ENCODE measurements around the gene PPP2R2C.

DNA sequence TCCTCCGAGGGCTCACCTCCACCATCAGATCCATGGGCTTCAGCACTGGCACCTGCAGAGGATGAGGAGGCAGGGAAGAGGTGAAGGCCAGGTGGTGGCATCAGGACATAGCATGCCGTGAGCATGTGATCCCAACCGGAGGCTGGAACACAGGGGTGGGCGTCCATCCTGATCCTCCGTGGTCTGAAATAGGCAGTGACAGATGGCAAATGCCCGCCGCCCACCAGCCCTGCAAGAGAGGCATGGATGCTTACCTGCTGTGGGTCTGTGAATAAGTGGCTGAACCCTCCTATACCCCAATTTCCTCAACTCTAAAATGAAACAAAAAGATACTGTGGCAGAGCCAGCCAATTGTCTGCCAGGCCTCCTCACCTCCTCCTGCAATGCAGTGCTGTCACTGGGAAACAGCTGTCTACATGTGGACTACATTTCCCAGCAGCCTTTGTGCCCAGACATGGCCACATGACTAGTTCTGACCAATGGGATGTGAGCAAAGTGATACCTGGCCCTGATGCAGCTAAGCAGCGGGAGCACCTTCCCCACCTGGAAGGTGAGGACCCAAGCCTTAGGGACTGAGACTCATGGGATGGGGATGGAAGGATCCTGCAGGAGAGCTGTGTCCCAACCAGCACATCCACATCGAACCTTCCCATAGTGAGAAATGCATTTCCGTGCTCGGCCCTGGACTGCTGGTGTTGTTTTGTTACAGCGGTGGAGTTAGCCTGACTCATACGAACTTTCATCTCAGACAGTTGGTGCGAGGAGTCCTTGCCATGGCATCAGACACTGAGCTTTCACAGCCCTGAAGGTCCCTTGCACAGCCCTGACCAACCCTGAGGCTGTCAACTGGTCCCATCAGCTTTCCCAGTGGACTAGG, 99.5 kb downstream of the PPP2R2C start:
- no peak for TF ChIP-seq YY1 (IDR thresholded peaks at IDR 0.05; ENCODE audit: insufficient read depth, insufficient read length)
- no peak for TF ChIP-seq ZNF274 (IDR thresholded peaks at IDR 0.05; ENCODE audit: low read depth, low read length)
- no peak for TF ChIP-seq SUZ12 (IDR thresholded peaks at IDR 0.05; ENCODE audit: extremely low read depth, insufficient read depth, insufficient read length)

Data from NT2/D1 (cell line).